Measurements from ENCODE around the gene LYZL2.
"Not testable (repeated sequence)": the region's sequence is repeated elsewhere in the genome, so short reads cannot be mapped to it uniquely, and the experiment has no call there.

DNA sequence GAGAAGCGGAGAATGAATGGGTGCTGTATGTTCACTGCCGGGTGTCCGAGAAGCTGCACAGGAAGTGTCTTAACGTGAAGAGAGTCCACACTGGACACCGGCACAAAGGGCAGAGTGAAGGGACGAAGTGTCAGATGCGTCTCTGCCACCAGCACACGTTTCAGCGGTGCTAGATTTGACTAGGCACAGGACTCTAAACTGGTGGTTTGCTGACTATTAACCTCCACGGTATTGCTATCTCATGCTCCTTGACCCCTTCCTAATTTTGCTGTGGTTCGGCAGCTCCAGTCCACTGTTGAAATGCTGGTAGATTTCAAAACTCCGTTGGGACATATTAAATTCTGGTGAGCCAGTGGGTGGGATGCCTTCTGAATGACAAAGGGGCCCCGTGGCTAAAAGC is 13.3 kb upstream of the LYZL2 start:
- TF ChIP-seq, protein P1, sequence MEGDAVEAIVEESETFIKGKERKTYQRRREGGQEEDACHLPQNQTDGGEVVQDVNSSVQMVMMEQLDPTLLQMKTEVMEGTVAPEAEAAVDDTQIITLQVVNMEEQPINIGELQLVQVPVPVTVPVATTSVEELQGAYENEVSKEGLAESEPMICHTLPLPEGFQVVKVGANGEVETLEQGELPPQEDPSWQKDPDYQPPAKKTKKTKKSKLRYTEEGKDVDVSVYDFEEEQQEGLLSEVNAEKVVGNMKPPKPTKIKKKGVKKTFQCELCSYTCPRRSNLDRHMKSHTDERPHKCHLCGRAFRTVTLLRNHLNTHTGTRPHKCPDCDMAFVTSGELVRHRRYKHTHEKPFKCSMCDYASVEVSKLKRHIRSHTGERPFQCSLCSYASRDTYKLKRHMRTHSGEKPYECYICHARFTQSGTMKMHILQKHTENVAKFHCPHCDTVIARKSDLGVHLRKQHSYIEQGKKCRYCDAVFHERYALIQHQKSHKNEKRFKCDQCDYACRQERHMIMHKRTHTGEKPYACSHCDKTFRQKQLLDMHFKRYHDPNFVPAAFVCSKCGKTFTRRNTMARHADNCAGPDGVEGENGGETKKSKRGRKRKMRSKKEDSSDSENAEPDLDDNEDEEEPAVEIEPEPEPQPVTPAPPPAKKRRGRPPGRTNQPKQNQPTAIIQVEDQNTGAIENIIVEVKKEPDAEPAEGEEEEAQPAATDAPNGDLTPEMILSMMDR (IDR thresholded peaks at IDR 0.05; ENCODE audit: insufficient read depth, low read depth, low read length) = not testable (repeated sequence)
- TF ChIP-seq EZH2 (IDR thresholded peaks at IDR 0.05; ENCODE audit: insufficient read depth, low read length) = not testable (repeated sequence)
